GM03348 (cell line): ENCODE measurements around the gene ELMO1.
A peak's percentile ranks its signal among the peaks of the same experiment; 100 is the strongest.

Experiments
- DNase-seq: peaks from one replicate; pipeline ENCODE4 v3.0.0; 2012; ENCODE audit warnings: low spot score

The ELMO1 gene

GRCh38 chr7:37448636-37449361 lies at the start of gene ELMO1:
Gene ELMO1, minus strand, starts transcription at chr7:37448864. Its CDS starts 106,174 bp downstream, at chr7:37342690.
- DNase-seq, result peak; percentile 74

- DNase-seq, result no peak
These were observed 48.9 kb upstream of the ELMO1 start for GRCh38 chr7:37497576-37497975.

GRCh38 chr7:37495574-37496184 lies 47.0 kb upstream of the ELMO1 start:
- DNase-seq, result peak; percentile 42

GRCh38 chr7:37494926-37495325 lies 46.3 kb upstream of the ELMO1 start:
- DNase-seq, result no peak

- DNase-seq, result no peak
These were observed 45.1 kb upstream of the ELMO1 start for GRCh38 chr7:37493810-37494209.

GRCh38 chr7:37493123-37493522 lies 44.5 kb upstream of the ELMO1 start:
- no peak for DNase-seq

- no peak for DNase-seq
These were observed 43.4 kb upstream of the ELMO1 start for GRCh38 chr7:37491919-37492694.

- no peak for DNase-seq
These were observed 41.0 kb upstream of the ELMO1 start for GRCh38 chr7:37489703-37490102.

GRCh38 chr7:37488163-37488764 lies 39.6 kb upstream of the ELMO1 start:
- DNase-seq, result no peak

GRCh38 chr7:37484426-37485073 lies 35.9 kb upstream of the ELMO1 start:
- DNase-seq, result no peak

GRCh38 chr7:37483627-37484026 lies 35.0 kb upstream of the ELMO1 start:
- no peak for DNase-seq

GRCh38 chr7:37482953-37483352 lies 34.3 kb upstream of the ELMO1 start:
- no peak for DNase-seq

GRCh38 chr7:37482505-37482904 lies 33.8 kb upstream of the ELMO1 start:
- no peak for DNase-seq

- no peak for DNase-seq
These were observed 33.1 kb upstream of the ELMO1 start for GRCh38 chr7:37481722-37482288.

- no peak for DNase-seq
These were observed 32.5 kb upstream of the ELMO1 start for GRCh38 chr7:37481154-37481553.

- DNase-seq, result no peak
These were observed 31.7 kb upstream of the ELMO1 start for GRCh38 chr7:37480041-37481031.

GRCh38 chr7:37476881-37477450 lies 28.3 kb upstream of the ELMO1 start:
- DNase-seq, result no peak

- DNase-seq, result no peak
These were observed 27.8 kb upstream of the ELMO1 start for GRCh38 chr7:37476428-37476827.

GRCh38 chr7:37475646-37476045 lies 27.0 kb upstream of the ELMO1 start:
- no peak for DNase-seq

- DNase-seq, result no peak
These were observed 23.0 kb upstream of the ELMO1 start for GRCh38 chr7:37471619-37472018.
